IMR-90 (cell line): ENCODE data around the gene AKAP13. TPM values are rescaled to one million over a fixed set of nuclear protein-coding genes. Genes with fewer than 3 reads are reported as not detected.

Source experiments
- ATAC-seq: fragments of 200-7000 bp; cut with Tn5 transposase; 2 replicates; pipeline ENCODE4 v1.9.1; 2020; ENCODE audit warnings: low read depth, mild to moderate bottlenecking, moderate library complexity
- BruUV-seq: library from RNA; stranded (reverse); fragments of 400-500 nt; replicated peaks from 2 replicates; lab custom pipeline; 2021; lab: Mats Ljungman, UMichigan
- CTCF ChIA-PET: fragments of 300-600 bp; formaldehyde crosslinking; extraction: SDS; loops from one replicate; lab custom pipeline; 2021; ENCODE audit warnings: antibody characterized with exemption; lab: Yijun Ruan, JAX
- POLR2A ChIA-PET: fragments of 300-600 bp; sonication (Branson Sonifier 250); formaldehyde crosslinking; loops from one replicate; lab custom pipeline; 2022; ENCODE audit warnings: antibody characterized with exemption; ENCODE audit not compliant: unreplicated experiment; lab: Charles Lee
- DNase-seq: peaks from one replicate; pipeline ENCODE4 v3.0.0; 2013
- H2AFZ ChIP-seq: replicated peaks from 2 replicates; pipeline ENCODE3; 2013; ENCODE audit warnings: low read length, mild to moderate bottlenecking; ENCODE audit not compliant: poor library complexity
- H2AK5ac ChIP-seq: 2 replicates; pipeline ENCODE4 v1.6.1; 2013; ENCODE audit warnings: low read depth, low read length, inconsistent platforms
- H2AK9ac ChIP-seq: replicated peaks from 2 replicates; pipeline ENCODE3; 2013; ENCODE audit warnings: mild to moderate bottlenecking, low read depth, low read length, moderate library complexity; ENCODE audit not compliant: poor library complexity
- H2BK120ac ChIP-seq: 2 replicates; pipeline ENCODE4 v1.6.1; 2013; ENCODE audit warnings: low read depth, low read length, inconsistent platforms
- H2BK15ac ChIP-seq: 3 replicates; pipeline ENCODE4 v1.6.1; 2013; ENCODE audit warnings: low read depth, low read length, inconsistent platforms
- H2BK20ac ChIP-seq: 2 replicates; pipeline ENCODE4 v1.6.1; 2013; ENCODE audit warnings: low read depth, mild to moderate bottlenecking, inconsistent platforms, low read length, moderate library complexity
- H2BK5ac ChIP-seq: 2 replicates; pipeline ENCODE4 v1.6.1; 2013; ENCODE audit warnings: mild to moderate bottlenecking, low read depth, low read length, inconsistent platforms; ENCODE audit not compliant: poor library complexity, severe bottlenecking
- H3K14ac ChIP-seq: replicated peaks from 2 replicates; pipeline ENCODE4 v1.6.1; 2013; ENCODE audit warnings: low read depth, low read length, inconsistent platforms
- H3K18ac ChIP-seq: 2 replicates; pipeline ENCODE4 v1.6.1; 2013; ENCODE audit warnings: low read depth, low read length, control low read depth
- H3K23ac ChIP-seq: 2 replicates; pipeline ENCODE4 v1.6.1; 2013; ENCODE audit warnings: low read depth, low read length, inconsistent platforms
- H3K27ac ChIP-seq: 2 replicates; pipeline ENCODE4 v1.5.1; 2013; ENCODE audit warnings: mild to moderate bottlenecking, control low read depth, low read length; ENCODE audit not compliant: insufficient read depth
- H3K27me3 ChIP-seq: 2 replicates; pipeline ENCODE4 v1.6.1; 2013; ENCODE audit warnings: low read length; ENCODE audit not compliant: control insufficient read depth, insufficient read depth
- H3K36me3 ChIP-seq: 2 replicates; pipeline ENCODE4 v1.6.1; 2013; ENCODE audit warnings: low read length, mixed read lengths; ENCODE audit not compliant: control insufficient read depth, insufficient read depth
- H3K4ac ChIP-seq: 2 replicates; pipeline ENCODE4 v1.6.1; 2013; ENCODE audit warnings: low read depth, low read length, inconsistent platforms
- H3K4me1 ChIP-seq: 2 replicates; pipeline ENCODE4 v1.6.1; 2013; ENCODE audit warnings: low read length, mixed read lengths; ENCODE audit not compliant: control insufficient read depth, insufficient read depth
- H3K4me2 ChIP-seq: 2 replicates; pipeline ENCODE4 v1.6.1; 2013; ENCODE audit warnings: low read depth, mild to moderate bottlenecking, control low read depth, low read length, moderate library complexity
- H3K4me3 ChIP-seq: 2 replicates; pipeline ENCODE4 v1.5.1; 2013; ENCODE audit warnings: low read depth, mild to moderate bottlenecking, control low read depth, low read length, moderate library complexity; ENCODE audit not compliant: insufficient read depth
- H3K56ac ChIP-seq: 2 replicates; pipeline ENCODE4 v1.6.1; 2013; ENCODE audit warnings: low read length, inconsistent platforms; ENCODE audit not compliant: insufficient read depth; ENCODE audit errors: extremely low read depth
- H3K79me1 ChIP-seq, 2 experiments: 2 replicates each; pipeline ENCODE4 v1.6.1; 2013; ENCODE audit warnings: low read length in 2 of 2, inconsistent platforms in 1 of 2, low read depth in 1 of 2
- H3K9ac ChIP-seq: 2 replicates; pipeline ENCODE4 v1.6.1; 2013; ENCODE audit warnings: low read depth, low read length, control low read depth
- H3K9me1 ChIP-seq: 2 replicates; pipeline ENCODE4 v1.6.1; 2013; ENCODE audit warnings: low read length, inconsistent platforms; ENCODE audit not compliant: insufficient read depth
- H3K9me3 ChIP-seq: 2 replicates; pipeline ENCODE4 v1.6.1; 2013; ENCODE audit warnings: low read length; ENCODE audit not compliant: control insufficient read depth, insufficient read depth
- H4K20me1 ChIP-seq: 2 replicates; pipeline ENCODE4 v1.6.1; 2013; ENCODE audit warnings: low read length, inconsistent platforms; ENCODE audit not compliant: insufficient read depth
- H4K5ac ChIP-seq: 2 replicates; pipeline ENCODE4 v1.6.1; 2013; ENCODE audit warnings: mild to moderate bottlenecking, low read depth, low read length, control low read depth
- H4K8ac ChIP-seq, 2 experiments: 2 replicates each; pipeline ENCODE4 v1.6.1; 2013; ENCODE audit warnings: low read depth in 2 of 2, low read length in 2 of 2, control low read depth in 1 of 2, inconsistent platforms in 1 of 2
- H4K91ac ChIP-seq: 2 replicates; pipeline ENCODE4 v1.6.1; 2013; ENCODE audit warnings: low read depth, low read length, inconsistent platforms; ENCODE audit not compliant: insufficient read depth
- ELK1 ChIP-seq: fragments of 150-350 bp; IDR thresholded peaks from 2 replicates; pipeline ENCODE4 v1.6.1; 2016; ENCODE audit warnings: low read depth, mild to moderate bottlenecking, low read length, moderate library complexity, borderline replicate concordance
- MAFK ChIP-seq: IDR thresholded peaks from 2 replicates; pipeline ENCODE4 v1.6.1; 2012; ENCODE audit warnings: low read depth, low read length, improper control_type of control experiment
- POLR2A ChIP-seq: IDR thresholded peaks from 2 replicates; pipeline ENCODE4 v1.6.1; 2012; ENCODE audit warnings: mild to moderate bottlenecking, low read depth, low read length
- RFX5 ChIP-seq: IDR thresholded peaks from 2 replicates; pipeline ENCODE4 v1.8.0; 2012; ENCODE audit warnings: low read depth, mild to moderate bottlenecking, low read length, moderate library complexity
- SMC3 ChIP-seq: fragments of 150-350 bp; IDR thresholded peaks from 2 replicates; pipeline ENCODE4 v1.6.1; 2016; ENCODE audit warnings: low read depth, mild to moderate bottlenecking, antibody characterized with exemption, low read length, moderate library complexity
- USF2 ChIP-seq: fragments of 150-350 bp; IDR thresholded peaks from 2 replicates; pipeline ENCODE4 v1.6.1; 2017; ENCODE audit warnings: mild to moderate bottlenecking, antibody characterized with exemption, low read length, low read depth
- WGBS, 2 experiments: methylation state at CpG; one replicate each; pipeline versions ENCODE4 v1.1.5 to v1.1.7; 2013; ENCODE audit warnings: missing lambda C conversion rate in 2 of 2; ENCODE audit not compliant: insufficient read length in 1 of 2; ENCODE audit errors: extremely low coverage in 2 of 2; 5-methylcytosine and 5-hydroxymethylcytosine counted together
- dilution Hi-C: fragments of 300-500 bp; cut with HindIII; formaldehyde crosslinking; loops from one replicate; pipeline ENCODE4 v1.14.3; 2018; ENCODE audit warnings: low sequenced_read_pairs; ENCODE audit not compliant: unreplicated experiment
- in situ Hi-C: fragments of 300-500 bp; cut with MboI; formaldehyde crosslinking; loops from 3 replicates; pipeline ENCODE4 v1.14.3; 2019; ENCODE audit warnings: low sequenced_read_pairs, inconsistent platforms, mixed read lengths
- intact Hi-C: fragments of 100-400 bp; cut with micrococcal nuclease; formaldehyde crosslinking; loops from 2 replicates; pipeline ENCODE4 v1.10.0; 2022
- polyA plus RNA-seq, 3 experiments: library from polyadenylated mRNA; depleted of rRNA; stranded (reverse); fragments of >200 nt; gene quantifications; 2 replicates each; pipeline ENCODE4 v1.2.3, GENCODE V29; 2012; ENCODE audit warnings: low replicate concordance in 1 of 3
- total RNA-seq: library from RNA; depleted of rRNA; stranded (reverse); fragments of >200 nt; gene quantifications from 2 replicates; pipeline ENCODE4 v1.2.3, GENCODE V29; 2012

Gene AKAP13
- total and polyA plus RNA-seq, 2 of the 4 experiments (the other 2 are of a cell fraction) = 10.4 to 46.4 TPM

- Histone ChIP-seq H3K27ac (no peak overlapping the region), H2AFZ (no peak overlapping the region), H3K14ac (no peak overlapping the region), H2BK5ac (no peak overlapping the region), H2BK15ac (no peak overlapping the region), H4K5ac (no peak overlapping the region), H3K79me1 (no peaks in the 10 kb centered on the region; a peak in 1 of 4 replicates), H2BK120ac (no peak overlapping the region), H3K56ac (no peak overlapping the region), H2BK20ac (no peak overlapping the region), H3K18ac (no peak overlapping the region), H2AK9ac (no peak overlapping the region), H3K9me3 (no peaks in the 10 kb centered on the region), H3K4me2 (no peak overlapping the region), H4K91ac (no peak overlapping the region), H3K4me1 (peaks cover 6% of the 10 kb centered on the region), H2AK5ac (no peak overlapping the region), H4K20me1 (no peaks in the 10 kb centered on the region), H3K9ac (no peak overlapping the region), H4K8ac (no peak overlapping the region), H3K4me3 (no peak overlapping the region), H3K4ac (no peak overlapping the region), H3K36me3 (peaks cover 30% of the 10 kb centered on the region), H3K23ac (no peak overlapping the region), H3K9me1 (no peaks in the 10 kb centered on the region), H3K27me3 (no peaks in the 10 kb centered on the region)
- in situ Hi-C loops (no loop called here), intact Hi-C loops (no loop called here), dilution Hi-C loops (no loop called here)
- no peak for DNase-seq
- no CpG with 5 or more reads among the region's 4 CpGs for WGBS, 2 experiments
- TF ChIP-seq USF2 = no peak
- no peak for TF ChIP-seq RFX5
- no peak for TF ChIP-seq POLR2A
- TF ChIP-seq MAFK = no peak
- TF ChIP-seq SMC3 = no peak
- TF ChIP-seq ELK1 = no peak
- no peak for ATAC-seq
- BruUV-seq = no TSS peak
- ChIA-PET POLR2A (no interaction called here), CTCF (interaction anchor here (0.6 kb wide), 1 partner anchor 8 kb away, joined by 4 read pairs; no protein-coding TSS in a partner anchor)
These were observed 345.2 kb downstream of the AKAP13 start for GRCh38 chr15:85725564-85725963.
